ENCODE measurements around the gene DNAH11.

Gene DNAH11

GRCh38 chr7:21718391-21718790 lies 175.6 kb downstream of the DNAH11 start:
- no peaks in the 10 kb centered on the region for H3K27me3 ChIP-seq (ENCODE audit: insufficient read depth, low read length)
- no peak overlapping the region for H2BK12ac ChIP-seq (ENCODE audit: low read length)
- no peak overlapping the region for H4K91ac ChIP-seq (ENCODE audit: low read depth, low read length)
- H3K14ac ChIP-seq (ENCODE audit: low read length) = no peak overlapping the region
- H2AFZ ChIP-seq (ENCODE audit: insufficient read depth, low read length, poor library complexity) = no peak overlapping the region
- no peak overlapping the region for H3K4me3 ChIP-seq (ENCODE audit: low read depth, low read length)
- H3K4me2 ChIP-seq (ENCODE audit: low read length) = no peak overlapping the region
- no peak overlapping the region for H3K4ac ChIP-seq (ENCODE audit: low read depth, low read length)
- no peak overlapping the region for H4K12ac ChIP-seq (ENCODE audit: low read depth, low read length)
- no peaks in the 10 kb centered on the region for H3K4me1 ChIP-seq (ENCODE audit: control insufficient read depth in 1 of 2, insufficient read depth in 2 of 2, low read length in 2 of 2)
- no peaks in the 10 kb centered on the region for H3K79me2 ChIP-seq (ENCODE audit: control insufficient read depth, insufficient read depth, low read length, poor library complexity)
- H3K79me1 ChIP-seq (ENCODE audit: low read length) = no peaks in the 10 kb centered on the region
- no peak overlapping the region for H3K18ac ChIP-seq (ENCODE audit: low read length)
- no peak overlapping the region for H2BK120ac ChIP-seq (ENCODE audit: insufficient read depth, low read length, poor library complexity)
- no peak overlapping the region for H2AK5ac ChIP-seq (ENCODE audit: low read length)
- peak in 1 of 2 donors; percentile 42 for DNase-seq
- no peak overlapping the region for H3K9ac ChIP-seq (ENCODE audit: low read length)
- H3K36me3 ChIP-seq (ENCODE audit: control insufficient read depth in 1 of 2, insufficient read depth in 2 of 2, low read length in 2 of 2) = no peaks in the 10 kb centered on the region
- H3K23ac ChIP-seq (ENCODE audit: low read length) = no peak overlapping the region
- no peaks in the 10 kb centered on the region for H3K9me3 ChIP-seq (ENCODE audit: insufficient read depth, low read depth, low read length)
- H3K27ac ChIP-seq (ENCODE audit: low read depth, low read length) = no peak overlapping the region
- H4K8ac ChIP-seq (ENCODE audit: low read depth, low read length) = no peak overlapping the region
- no peak overlapping the region for H2BK5ac ChIP-seq (ENCODE audit: low read depth, low read length, poor library complexity)

DNA sequence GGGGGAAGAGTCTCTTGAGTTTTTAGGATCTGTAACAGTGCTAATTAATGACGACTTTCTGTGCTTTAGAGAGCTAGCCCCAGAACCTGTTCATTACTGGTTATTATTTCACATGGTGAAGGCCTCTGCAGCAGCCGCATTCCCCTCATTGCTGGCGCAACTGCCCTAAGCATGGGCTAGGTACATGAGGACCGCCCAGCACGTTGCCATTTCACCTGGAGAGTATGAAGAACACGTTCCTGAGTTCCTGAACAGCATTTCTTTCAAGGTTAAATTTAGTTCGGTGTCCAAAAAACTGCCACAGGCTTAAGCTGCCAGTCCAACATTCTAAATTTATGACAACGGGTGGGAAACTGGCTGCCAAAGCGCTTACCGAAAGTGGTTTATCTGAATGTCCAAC lies 177.0 kb downstream of the DNAH11 start:
- Histone ChIP-seq H3K18ac (ENCODE audit: low read length) (no peak overlapping the region), H3K4me2 (ENCODE audit: low read length) (no peak overlapping the region), H3K27me3 (ENCODE audit: insufficient read depth, low read length) (no peaks in the 10 kb centered on the region), H3K36me3 (ENCODE audit: control insufficient read depth in 1 of 2, insufficient read depth in 2 of 2, low read length in 2 of 2) (no peaks in the 10 kb centered on the region), H3K4me3 (ENCODE audit: low read depth, low read length) (no peak overlapping the region), H4K12ac (ENCODE audit: low read depth, low read length) (no peak overlapping the region), H2BK12ac (ENCODE audit: low read length) (no peak overlapping the region), H3K79me2 (ENCODE audit: control insufficient read depth, insufficient read depth, low read length, poor library complexity) (no peaks in the 10 kb centered on the region), H3K14ac (ENCODE audit: low read length) (no peak overlapping the region), H3K9me3 (ENCODE audit: insufficient read depth, low read depth, low read length) (no peaks in the 10 kb centered on the region), H3K79me1 (ENCODE audit: low read length) (no peaks in the 10 kb centered on the region), H3K23ac (ENCODE audit: low read length) (no peak overlapping the region), H2AFZ (ENCODE audit: insufficient read depth, low read length, poor library complexity) (no peak overlapping the region), H4K91ac (ENCODE audit: low read depth, low read length) (no peak overlapping the region), H2BK5ac (ENCODE audit: low read depth, low read length, poor library complexity) (no peak overlapping the region), H3K9ac (ENCODE audit: low read length) (no peak overlapping the region), H3K4me1 (ENCODE audit: control insufficient read depth in 1 of 2, insufficient read depth in 2 of 2, low read length in 2 of 2) (no peaks in the 10 kb centered on the region), H4K8ac (ENCODE audit: low read depth, low read length) (no peak overlapping the region), H3K4ac (ENCODE audit: low read depth, low read length) (no peak overlapping the region), H2AK5ac (ENCODE audit: low read length) (no peak overlapping the region), H2BK120ac (ENCODE audit: insufficient read depth, low read length, poor library complexity) (no peak overlapping the region), H3K27ac (ENCODE audit: low read depth, low read length) (no peak overlapping the region)
- WGBS (ENCODE audit: extremely low coverage, insufficient coverage, insufficient read length) = no CpG with 5 or more reads among the region's 10 CpGs
- peak; percentile 91 to 92 for DNase-seq

GRCh38 chr7:21722371-21722770 lies 179.5 kb downstream of the DNAH11 start:
- Histone ChIP-seq H4K12ac (ENCODE audit: low read depth, low read length) (no peak overlapping the region), H3K4me2 (ENCODE audit: low read length) (no peak overlapping the region), H3K27me3 (ENCODE audit: insufficient read depth, low read length) (no peaks in the 10 kb centered on the region), H2AFZ (ENCODE audit: insufficient read depth, low read length, poor library complexity) (no peak overlapping the region), H2AK5ac (ENCODE audit: low read length) (no peak overlapping the region), H4K91ac (ENCODE audit: low read depth, low read length) (no peak overlapping the region), H4K8ac (ENCODE audit: low read depth, low read length) (no peak overlapping the region), H3K36me3 (ENCODE audit: control insufficient read depth in 1 of 2, insufficient read depth in 2 of 2, low read length in 2 of 2) (no peaks in the 10 kb centered on the region), H3K79me1 (ENCODE audit: low read length) (no peaks in the 10 kb centered on the region), H3K14ac (ENCODE audit: low read length) (no peak overlapping the region), H3K27ac (ENCODE audit: low read depth, low read length) (no peak overlapping the region), H2BK12ac (ENCODE audit: low read length) (no peak overlapping the region), H2BK5ac (ENCODE audit: low read depth, low read length, poor library complexity) (no peak overlapping the region), H3K79me2 (ENCODE audit: control insufficient read depth, insufficient read depth, low read length, poor library complexity) (no peaks in the 10 kb centered on the region), H3K23ac (ENCODE audit: low read length) (no peak overlapping the region), H3K18ac (ENCODE audit: low read length) (no peak overlapping the region), H3K9me3 (ENCODE audit: insufficient read depth, low read depth, low read length) (no peaks in the 10 kb centered on the region), H3K4ac (ENCODE audit: low read depth, low read length) (no peak overlapping the region), H3K9ac (ENCODE audit: low read length) (no peak overlapping the region), H3K4me1 (ENCODE audit: control insufficient read depth in 1 of 2, insufficient read depth in 2 of 2, low read length in 2 of 2) (no peaks in the 10 kb centered on the region), H2BK120ac (ENCODE audit: insufficient read depth, low read length, poor library complexity) (no peak overlapping the region), H3K4me3 (ENCODE audit: low read depth, low read length) (no peak overlapping the region)
- peak in 1 of 2 donors; percentile 15 for DNase-seq
- no CpG with 5 or more reads among the region's 4 CpGs for WGBS (ENCODE audit: extremely low coverage, insufficient coverage, insufficient read length)

DNA sequence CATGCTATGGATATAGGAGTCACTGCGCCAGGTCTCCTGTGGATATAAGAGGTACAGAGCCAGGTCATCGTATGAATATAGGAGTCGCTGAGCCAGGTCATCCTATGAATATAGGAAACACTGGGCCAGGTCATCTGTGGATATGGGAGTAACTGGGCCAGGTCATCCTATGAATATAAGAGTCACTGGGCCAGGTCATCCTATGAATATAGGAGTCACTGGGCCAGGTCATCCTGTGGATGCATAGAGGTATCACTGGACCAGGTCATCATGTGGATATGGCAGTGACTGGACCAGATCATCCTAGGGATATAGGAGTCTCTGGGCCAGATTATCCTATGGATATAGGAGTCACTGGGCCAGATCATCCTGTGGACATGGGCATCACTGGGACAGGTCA lies 181.7 kb downstream of the DNAH11 start:
- no peak overlapping the region for H4K12ac ChIP-seq (ENCODE audit: low read depth, low read length)
- H2BK120ac ChIP-seq (ENCODE audit: insufficient read depth, low read length, poor library complexity) = no peak overlapping the region
- H3K36me3 ChIP-seq (ENCODE audit: control insufficient read depth in 1 of 2, insufficient read depth in 2 of 2, low read length in 2 of 2) = no peaks in the 10 kb centered on the region
- DNase-seq = no peak
- H4K91ac ChIP-seq (ENCODE audit: low read depth, low read length) = no peak overlapping the region
- H3K23ac ChIP-seq (ENCODE audit: low read length) = no peak overlapping the region
- H3K79me1 ChIP-seq (ENCODE audit: low read length) = no peaks in the 10 kb centered on the region
- H2AFZ ChIP-seq (ENCODE audit: insufficient read depth, low read length, poor library complexity) = no peak overlapping the region
- H3K9me3 ChIP-seq (ENCODE audit: insufficient read depth, low read depth, low read length) = no peaks in the 10 kb centered on the region
- H2AK5ac ChIP-seq (ENCODE audit: low read length) = no peak overlapping the region
- H3K9ac ChIP-seq (ENCODE audit: low read length) = no peak overlapping the region
- WGBS (ENCODE audit: extremely low coverage, insufficient coverage, insufficient read length) = no CpG with 5 or more reads among the region's 3 CpGs
- no peak overlapping the region for H2BK12ac ChIP-seq (ENCODE audit: low read length)
- no peaks in the 10 kb centered on the region for H3K79me2 ChIP-seq (ENCODE audit: control insufficient read depth, insufficient read depth, low read length, poor library complexity)
- no peak overlapping the region for H3K18ac ChIP-seq (ENCODE audit: low read length)
- H3K27ac ChIP-seq (ENCODE audit: low read depth, low read length) = no peak overlapping the region
- H2BK5ac ChIP-seq (ENCODE audit: low read depth, low read length, poor library complexity) = no peak overlapping the region
- no peak overlapping the region for H4K8ac ChIP-seq (ENCODE audit: low read depth, low read length)
- no peak overlapping the region for H3K4me3 ChIP-seq (ENCODE audit: low read depth, low read length)
- no peaks in the 10 kb centered on the region for H3K4me1 ChIP-seq (ENCODE audit: control insufficient read depth in 1 of 2, insufficient read depth in 2 of 2, low read length in 2 of 2)
- no peak overlapping the region for H3K14ac ChIP-seq (ENCODE audit: low read length)
- H3K4me2 ChIP-seq (ENCODE audit: low read length) = no peak overlapping the region
- no peaks in the 10 kb centered on the region for H3K27me3 ChIP-seq (ENCODE audit: insufficient read depth, low read length)
- H3K4ac ChIP-seq (ENCODE audit: low read depth, low read length) = no peak overlapping the region

All from trophoblast cell (in vitro differentiated cells and primary cell).